ENCODE data around the gene CAMK2G. TPM values are rescaled to one million over a fixed set of nuclear protein-coding genes. Genes with fewer than 3 reads are reported as not detected.
A peak's percentile ranks its signal among the peaks of the same experiment; 100 is the strongest.
"Not testable (repeated sequence)": the region's sequence is repeated elsewhere in the genome, so short reads cannot be mapped to it uniquely, and the experiment has no call there.

Gene CAMK2G
- total RNA-seq, 1 donor: 49.3 TPM

DNA sequence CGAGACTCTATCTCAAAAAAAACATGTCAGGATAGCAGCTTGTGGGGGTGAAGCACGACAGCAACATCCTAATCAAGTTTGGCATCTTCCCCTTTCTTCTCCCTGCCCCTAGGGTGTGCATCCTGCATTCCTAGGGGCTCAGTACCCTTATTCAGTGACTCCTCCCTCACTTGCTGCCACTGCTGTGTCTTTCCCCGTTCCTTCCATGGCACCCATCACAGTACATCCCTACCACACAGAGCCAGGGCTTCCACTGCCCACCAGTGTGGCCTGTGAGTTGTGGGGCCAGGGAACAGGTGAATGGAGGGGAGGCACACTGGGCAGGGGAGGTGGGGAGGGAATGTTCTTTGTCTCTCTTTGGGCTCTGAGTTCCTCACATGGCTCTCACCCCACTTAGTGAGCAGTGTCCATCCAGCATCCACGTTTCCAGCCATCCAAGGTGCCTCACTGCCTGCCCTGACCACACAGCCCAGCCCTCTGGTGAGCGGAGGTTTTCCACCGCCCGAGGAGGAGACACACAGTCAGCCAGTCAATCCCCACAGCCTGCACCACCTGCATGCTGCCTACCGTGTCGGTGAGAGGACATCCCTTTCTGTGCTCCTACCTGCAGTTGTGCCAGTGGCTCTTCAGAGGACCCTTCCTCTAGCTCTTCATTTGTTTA is 74.3 kb downstream of the CAMK2G start:
- DNase-seq (ENCODE audit: low read depth in 2 of 3, low spot score in 2 of 3): no peak

DNA sequence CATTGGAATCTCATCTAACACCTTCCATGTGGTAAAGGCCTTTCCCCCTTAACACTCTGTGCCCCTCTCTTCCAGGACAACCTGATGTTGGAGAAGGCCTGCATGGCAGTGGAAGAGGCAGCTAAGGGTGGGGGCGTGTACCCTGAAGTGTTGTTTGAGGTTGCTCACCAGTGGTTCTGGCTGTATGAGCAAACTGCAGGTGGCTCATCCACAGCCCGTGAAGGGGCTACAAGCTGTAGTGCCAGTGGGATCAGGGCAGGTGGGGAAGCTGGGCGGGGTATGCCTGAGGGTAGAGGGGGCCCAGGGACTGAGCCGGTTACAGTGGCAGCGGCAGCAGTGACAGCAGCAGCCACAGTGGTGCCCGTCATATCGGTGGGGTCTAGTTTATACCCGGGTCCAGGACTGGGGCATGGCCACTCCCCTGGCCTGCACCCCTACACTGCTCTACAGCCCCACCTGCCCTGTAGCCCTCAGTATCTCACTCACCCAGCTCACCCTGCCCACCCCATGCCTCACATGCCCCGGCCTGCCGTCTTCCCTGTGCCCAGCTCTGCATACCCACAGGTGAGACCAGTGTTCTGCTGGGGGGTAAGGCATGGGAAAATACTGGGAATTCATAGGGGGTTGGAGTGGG is 75.3 kb downstream of the CAMK2G start:
- no peak for DNase-seq (ENCODE audit: low read depth in 2 of 3, low spot score in 2 of 3)

DNA sequence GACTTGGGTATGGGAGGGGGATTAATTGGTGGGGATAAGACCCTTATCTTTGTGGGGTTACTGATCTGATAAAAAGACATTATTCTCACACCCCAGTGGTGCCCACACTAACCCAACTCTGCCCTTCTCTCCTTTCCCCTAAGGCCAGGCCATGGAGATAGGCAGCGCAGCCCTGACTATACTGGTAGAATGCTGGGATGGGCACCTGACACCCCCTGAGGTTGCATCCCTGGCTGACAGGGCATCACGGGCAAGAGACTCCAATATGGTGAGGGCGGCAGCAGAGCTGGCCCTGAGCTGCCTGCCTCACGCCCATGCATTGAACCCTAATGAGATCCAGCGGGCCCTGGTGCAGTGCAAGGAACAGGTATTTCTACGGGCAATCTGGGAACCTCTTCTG is 76.3 kb downstream of the CAMK2G start:
- DNase-seq (ENCODE audit: low read depth in 2 of 3, low spot score in 2 of 3): no peak

DNA sequence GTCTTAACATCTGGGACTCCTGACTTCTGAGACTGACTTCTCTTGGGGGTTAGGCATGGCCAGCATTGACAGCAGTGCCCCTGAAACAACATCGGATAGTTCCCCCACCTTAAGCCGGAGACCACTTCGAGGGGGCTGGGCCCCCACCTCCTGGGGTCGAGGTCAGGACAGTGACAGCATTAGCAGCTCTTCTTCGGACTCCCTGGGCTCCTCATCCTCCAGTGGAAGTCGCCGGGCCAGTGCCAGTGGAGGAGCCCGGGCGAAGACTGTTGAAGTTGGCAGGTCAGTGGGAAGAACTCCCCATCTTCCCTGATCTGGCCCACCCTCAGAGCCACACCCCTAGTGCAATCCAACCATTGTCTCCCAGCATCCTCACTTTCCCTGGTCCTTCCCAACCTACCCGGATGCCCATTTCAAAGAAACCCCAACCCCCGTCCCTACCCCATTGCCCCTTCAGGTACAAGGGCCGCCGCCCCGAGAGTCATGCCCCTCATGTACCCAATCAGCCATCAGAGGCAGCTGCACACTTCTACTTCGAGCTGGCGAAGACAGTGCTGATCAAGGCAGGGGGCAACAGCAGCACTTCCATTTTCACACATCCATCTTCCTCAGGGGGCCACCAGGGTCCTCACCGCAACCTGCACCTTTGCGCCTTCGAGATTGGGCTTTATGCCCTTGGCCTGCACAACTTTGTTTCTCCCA is 76.9 kb downstream of the CAMK2G start:
- DNase-seq (ENCODE audit: low read depth in 2 of 3, low spot score in 2 of 3): no peak

DNA sequence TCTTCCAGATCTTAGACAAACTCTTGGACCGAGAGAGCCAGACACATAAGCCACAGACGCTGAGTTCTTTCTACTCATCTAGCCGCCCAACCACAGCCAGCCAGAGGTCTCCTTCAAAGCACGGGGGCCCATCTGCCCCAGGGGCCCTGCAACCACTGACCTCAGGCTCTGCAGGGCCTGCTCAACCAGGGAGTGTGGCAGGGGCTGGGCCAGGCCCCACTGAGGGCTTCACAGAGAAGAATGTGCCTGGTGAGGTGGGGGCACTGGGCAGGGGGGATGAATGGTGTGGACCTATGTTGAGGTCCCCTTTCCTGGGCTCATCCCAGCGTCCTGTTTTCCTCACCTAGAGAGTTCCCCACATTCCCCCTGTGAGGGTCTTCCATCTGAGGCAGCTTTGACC is 77.6 kb downstream of the CAMK2G start:
- no peak for DNase-seq (ENCODE audit: low read depth in 2 of 3, low spot score in 2 of 3)

DNA sequence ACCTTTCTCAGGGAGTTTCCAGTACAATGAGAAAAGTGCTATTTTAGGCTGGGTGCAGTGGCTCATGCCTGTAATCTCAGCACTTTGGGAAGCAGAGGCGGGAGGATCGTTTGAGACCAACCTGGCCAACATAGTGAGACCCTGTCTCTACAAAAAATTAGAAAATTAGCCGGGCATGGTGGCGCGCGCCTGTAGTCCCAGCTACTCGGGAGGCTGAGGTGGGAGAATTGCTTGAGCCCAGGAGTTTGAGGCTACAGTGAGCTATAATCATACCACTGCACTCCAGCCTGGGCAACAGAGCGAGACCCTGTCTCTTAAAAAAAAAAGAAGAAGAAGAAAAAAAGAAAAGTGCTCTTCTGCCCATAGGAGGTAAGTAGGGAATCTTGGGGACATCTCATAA is 78.3 kb downstream of the CAMK2G start:
- DNase-seq (ENCODE audit: low read depth in 2 of 3, low spot score in 2 of 3): not testable (repeated sequence)

DNA sequence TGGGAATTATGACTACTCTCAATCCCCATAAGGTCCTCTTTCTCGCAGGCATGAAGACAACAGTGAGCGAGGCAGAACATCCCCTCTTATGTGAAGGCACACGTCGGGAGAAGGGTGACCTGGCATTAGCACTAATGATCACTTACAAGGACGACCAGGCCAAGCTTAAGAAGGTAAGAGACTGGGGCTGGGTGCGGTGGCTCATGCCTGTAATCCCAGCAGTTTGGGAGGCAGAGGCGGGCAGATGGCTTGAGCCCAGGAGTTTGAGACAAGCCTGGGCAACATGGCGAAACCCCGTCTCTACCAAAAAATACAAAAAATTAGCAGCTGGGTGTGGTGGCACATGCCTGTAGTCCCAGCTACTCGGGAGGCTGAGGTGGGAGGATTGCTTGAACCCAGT is 78.9 kb downstream of the CAMK2G start:
- DNase-seq (ENCODE audit: low read depth in 2 of 3, low spot score in 2 of 3): not testable (repeated sequence)

DNA sequence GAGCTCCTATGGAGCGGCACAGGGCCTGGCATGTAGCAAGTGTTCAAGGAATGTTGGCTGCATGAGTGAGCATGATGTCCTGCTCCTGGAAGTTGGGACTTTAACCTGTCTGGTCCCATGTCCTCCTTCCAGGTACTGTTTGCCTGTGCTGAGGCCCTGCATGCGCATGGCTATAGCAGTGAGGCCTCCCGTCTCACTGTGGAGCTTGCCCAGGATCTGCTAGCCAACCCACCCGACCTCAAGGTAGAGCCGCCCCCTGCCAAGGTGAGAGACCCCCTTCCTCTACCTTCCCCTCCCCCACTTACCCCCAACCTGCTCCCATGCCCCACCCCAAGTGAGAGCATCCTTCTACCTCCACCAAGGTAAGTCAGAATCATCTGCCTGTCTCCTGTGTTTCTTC is 80.9 kb downstream of the CAMK2G start:
- no peak for DNase-seq (ENCODE audit: low read depth in 2 of 3, low spot score in 2 of 3)

DNA sequence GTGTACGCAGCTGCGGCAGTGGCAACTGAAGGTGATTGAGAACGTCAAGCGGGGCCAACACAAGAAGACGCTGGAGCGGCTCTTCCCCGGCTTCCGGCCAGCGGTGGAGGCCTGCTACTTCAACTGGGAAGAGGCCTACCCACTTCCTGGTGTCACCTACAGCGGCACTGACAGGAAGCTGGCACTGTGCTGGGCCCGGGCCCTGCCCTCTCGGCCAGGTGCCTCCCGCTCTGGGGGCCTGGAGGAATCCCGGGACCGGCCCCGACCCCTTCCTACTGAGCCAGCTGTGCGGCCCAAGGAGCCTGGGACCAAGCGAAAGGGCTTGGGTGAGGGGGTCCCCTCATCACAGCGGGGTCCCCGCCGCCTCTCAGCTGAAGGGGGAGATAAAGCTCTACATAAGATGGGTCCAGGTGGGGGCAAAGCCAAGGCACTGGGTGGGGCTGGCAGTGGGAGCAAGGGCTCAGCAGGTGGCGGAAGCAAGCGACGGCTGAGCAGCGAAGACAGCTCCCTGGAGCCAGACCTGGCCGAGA is 82.4 kb downstream of the CAMK2G start:
- no peak for DNase-seq (ENCODE audit: low read depth in 2 of 3, low spot score in 2 of 3)

DNA sequence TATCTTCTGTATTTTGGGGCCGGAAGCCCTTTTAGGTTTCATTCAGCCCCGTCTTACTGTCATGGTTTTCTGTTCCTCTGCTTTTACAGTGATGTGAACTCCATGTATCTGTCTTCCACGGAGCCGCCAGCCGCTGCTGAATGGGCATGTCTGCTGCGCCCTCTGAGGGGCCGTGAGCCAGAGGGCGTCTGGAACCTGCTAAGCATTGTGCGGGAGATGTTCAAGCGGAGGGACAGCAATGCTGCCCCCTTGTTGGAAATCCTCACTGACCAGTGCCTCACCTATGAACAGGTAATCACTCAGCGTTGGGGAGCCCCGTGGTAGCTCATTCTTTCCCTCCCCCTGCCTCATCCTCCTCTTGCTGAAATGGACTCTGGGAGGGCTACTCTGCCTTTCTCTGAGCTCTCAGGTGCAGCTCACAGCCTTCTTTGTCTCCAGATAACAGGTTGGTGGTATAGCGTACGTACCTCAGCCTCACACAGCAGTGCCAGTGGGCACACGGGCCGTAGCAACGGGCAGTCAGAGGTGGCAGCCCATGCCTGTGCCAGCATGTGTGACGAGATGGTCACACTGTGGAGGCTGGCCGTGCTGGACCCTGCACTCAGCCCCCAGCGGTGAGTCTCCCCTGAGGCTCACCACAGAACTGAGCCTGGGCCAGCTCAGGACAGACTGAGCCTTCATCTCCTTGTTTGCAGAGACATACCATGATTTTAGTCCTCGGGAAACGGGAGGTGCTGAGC is 83.3 kb downstream of the CAMK2G start:
- no peak for DNase-seq (ENCODE audit: low read depth in 2 of 3, low spot score in 2 of 3)

DNA sequence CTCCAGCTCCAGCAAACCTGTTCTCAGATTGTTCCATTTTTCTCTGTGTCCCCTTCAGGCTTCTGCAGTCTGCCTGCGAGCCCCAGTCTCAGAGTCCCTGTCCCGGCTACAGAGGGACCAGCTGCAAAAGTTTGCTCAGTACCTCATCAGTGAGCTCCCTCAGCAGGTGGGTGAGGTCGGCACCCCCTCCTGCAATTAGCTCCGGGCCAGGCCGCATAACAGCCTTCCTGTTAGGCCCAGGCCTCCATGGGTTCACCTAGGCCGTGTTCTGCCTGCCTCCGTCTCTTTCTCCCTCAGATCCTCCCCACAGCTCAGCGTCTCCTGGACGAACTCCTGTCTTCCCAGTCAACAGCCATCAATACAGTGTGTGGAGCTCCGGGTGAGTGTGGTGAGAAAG is 84.7 kb downstream of the CAMK2G start:
- no peak for DNase-seq (ENCODE audit: low read depth in 2 of 3, low spot score in 2 of 3)

DNA sequence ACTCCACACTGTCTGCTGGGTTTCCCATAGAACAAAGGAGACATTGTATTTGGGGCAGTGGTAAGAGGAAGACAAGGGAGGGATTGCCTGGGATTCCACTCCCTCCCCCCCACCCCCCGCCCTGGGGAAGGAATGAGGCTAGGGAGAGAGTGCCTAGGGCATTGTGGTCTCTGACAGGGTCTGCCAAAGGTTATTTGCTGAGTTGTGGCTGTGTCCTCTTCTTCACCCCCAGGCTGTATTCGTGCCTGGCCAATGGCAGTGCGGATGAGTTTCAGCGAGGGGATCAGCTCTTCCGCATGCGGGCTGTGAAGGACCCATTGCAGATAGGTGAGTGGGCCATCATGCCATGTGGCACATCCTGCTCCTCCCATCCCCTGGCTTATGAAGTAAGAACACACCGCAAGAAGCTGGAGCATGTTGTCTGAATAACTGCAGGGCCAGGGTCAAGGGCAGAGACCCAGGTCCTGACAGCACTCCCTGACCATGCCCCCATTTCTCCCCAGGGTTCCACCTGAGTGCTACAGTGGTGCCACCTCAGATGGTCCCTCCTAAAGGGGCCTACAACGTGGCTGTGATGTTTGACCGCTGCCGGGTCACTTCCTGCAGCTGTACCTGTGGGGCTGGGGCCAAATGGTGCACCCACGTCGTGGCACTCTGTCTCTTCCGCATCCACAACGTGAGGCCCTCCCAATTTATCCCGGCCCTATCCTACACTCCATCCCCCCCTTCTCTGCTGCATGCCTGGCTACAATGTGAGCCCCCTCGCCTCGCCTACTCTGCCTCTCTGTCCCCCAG is 85.3 kb downstream of the CAMK2G start:
- no peak for DNase-seq (ENCODE audit: low read depth in 2 of 3, low spot score in 2 of 3)

DNA sequence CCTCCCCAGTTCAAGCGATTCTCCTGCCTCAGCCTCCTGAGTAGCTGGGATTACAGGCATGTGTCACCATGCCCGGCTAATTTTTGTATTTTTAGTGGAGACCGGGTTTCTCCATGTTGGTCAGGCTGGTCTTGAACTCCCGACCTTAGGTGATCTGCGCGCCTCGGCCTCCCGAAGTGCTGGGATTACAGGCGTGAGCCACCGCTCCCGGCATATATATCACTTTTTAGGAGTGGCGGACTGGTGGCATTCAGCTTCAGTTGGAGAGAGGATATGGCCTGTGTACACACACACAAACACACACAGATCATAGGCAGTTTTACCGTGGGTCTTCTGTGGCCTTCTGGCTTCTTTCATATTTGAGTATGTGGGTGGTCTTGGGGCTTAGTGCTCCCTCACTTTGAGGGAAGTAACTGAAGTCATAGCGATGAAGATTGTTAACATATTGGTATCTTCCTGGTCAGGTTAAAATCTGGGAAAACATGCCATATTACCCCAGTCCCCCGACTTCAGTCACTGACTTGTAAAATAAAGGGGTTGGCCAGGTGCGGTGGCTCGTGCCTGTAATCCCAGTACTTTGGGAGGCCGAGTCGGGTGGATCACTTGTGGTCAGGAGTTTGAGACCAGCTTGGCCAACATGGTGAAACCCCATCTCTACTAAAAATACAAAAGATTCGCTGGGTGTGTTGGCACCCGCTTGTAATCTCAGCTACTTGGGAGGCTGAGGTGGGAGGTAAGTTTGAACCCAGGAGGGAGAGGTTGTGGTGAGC is 87.1 kb downstream of the CAMK2G start:
- not testable (repeated sequence) for DNase-seq (ENCODE audit: low read depth in 2 of 3, low spot score in 2 of 3)

DNA sequence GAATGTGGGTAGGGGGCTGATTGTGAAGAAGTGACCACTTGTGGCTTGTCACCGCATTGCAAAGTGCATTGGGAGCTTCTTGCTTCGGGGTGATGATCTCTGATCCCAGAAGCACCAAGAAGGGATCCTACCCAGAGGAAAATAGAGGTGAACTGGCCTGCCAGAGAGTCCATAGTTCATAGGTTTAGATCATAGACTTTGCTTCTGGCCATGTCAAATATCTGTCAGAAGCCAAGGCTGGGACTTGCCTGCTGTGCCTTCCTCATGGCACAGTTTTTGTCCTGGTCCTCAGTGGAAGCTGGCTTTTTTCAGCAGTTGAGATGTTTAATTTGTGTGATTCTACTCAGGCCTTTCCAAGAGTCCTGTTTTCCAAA is 87.9 kb downstream of the CAMK2G start:
- no peak for DNase-seq (ENCODE audit: low read depth in 2 of 3, low spot score in 2 of 3)

DNA sequence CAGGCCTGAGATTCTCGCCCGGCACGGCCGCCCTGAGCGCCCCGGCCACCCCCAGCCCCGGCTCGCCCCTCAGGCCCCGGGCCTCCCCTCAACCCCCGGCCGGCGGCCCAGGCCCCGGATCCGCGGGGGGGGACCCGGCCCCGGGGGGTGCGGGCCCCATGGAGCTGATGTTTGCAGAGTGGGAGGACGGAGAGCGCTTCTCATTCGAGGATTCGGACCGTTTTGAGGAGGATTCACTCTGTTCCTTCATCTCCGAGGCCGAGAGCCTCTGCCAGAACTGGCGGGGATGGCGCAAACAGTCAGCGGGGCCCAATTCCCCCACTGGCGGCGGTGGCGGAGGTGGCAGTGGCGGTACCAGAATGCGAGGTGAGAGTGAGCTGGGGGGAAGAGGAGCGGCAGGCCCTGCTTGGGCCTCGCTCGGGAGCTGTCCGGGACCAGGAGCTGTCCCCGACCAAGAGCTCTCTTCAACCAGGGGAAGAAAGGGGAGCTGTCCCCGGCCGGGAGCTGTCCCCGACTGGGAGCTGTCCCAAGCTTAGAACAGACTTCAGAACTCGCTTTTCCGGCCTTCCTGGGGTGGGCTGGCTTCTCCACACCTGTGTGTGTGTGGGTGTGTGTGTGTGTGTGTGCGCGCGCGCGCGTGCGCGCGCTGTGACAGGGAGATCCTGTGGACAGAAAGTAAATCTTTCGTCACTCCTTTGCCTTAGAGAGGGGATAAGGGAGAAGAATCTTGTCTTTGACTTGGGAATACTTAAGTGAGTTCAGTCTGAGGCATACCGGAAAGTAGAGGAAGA is 88.4 kb downstream of the CAMK2G start:
- DNase-seq (ENCODE audit: low read depth in 2 of 3, low spot score in 2 of 3): peak in 2 of 3 donors; percentile 25 to 41

DNA sequence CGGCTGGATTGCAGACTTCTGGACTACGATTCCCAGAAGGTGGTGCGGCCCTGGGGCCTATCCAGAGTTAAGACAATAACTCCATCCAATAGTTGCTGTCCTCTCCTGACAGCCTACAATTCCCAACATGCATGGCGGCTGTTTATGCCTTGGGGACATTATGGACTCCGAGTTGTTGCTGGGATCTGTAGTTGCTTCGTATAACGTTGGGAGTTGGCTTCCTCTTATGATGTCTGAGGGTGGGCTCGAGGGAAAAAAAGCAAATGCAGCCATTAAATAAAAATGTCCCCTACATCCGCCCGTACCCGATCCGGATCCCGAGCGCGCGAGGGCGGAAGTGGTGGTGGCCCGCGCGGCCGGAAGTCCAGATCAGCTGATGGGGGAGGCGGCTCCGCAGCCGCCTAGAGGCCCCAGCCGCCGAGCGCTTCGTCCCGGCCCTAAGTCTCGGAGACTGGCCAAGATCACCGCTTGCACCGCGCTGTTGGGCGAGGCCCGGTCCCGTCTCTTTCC is 89.1 kb downstream of the CAMK2G start, which contains the start of gene ZSWIM8:
Gene ZSWIM8 (plus strand): TSS at position 396 of the 510 bp plus-strand sequence. CDS start 273 bp downstream, outside the sequence.
- peak; percentile 82 to 99 (median 96) for DNase-seq (ENCODE audit: low read depth in 2 of 3, low spot score in 2 of 3)

DNA sequence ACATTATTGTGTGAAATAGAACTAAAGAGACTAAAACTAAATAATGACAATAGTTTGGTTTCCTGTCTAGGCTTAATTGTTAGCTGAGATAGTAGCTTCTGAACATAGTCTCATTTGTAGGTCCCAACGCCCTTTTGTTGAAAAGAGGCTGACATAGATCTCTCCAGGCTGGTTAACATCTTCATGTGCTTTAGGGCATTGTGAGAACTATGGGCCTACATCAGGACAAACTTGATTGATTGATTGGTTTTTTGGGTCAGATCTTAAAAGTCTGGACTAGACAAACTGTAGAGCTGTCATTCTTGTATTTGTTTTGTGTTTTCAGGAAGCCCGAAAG is 91.6 kb downstream of the CAMK2G start:
- no peak for DNase-seq (ENCODE audit: low read depth in 2 of 3, low spot score in 2 of 3)

Data from hematopoietic multipotent progenitor cell (in vitro differentiated cells).